ENCODE data around the gene CAPN3.
A peak's percentile ranks its signal among the peaks of the same experiment; 100 is the strongest.

CAPN3 gene

GRCh38 chr15:42385206-42385979, 26.1 kb downstream of the CAPN3 start:
- in situ Hi-C loops (cut with MboI; ENCODE audit: low pct_unique_long_range_greater_than_20kb, low sequenced_read_pairs) = no loop called here
- DNase-seq = peak; percentile 84

GRCh38 chr15:42385980-42386700, 26.8 kb downstream of the CAPN3 start:
- DNase-seq = peak; percentile 51
- in situ Hi-C loops (cut with MboI; ENCODE audit: low pct_unique_long_range_greater_than_20kb, low sequenced_read_pairs) = no loop called here

GRCh38 chr15:42387603-42388002, 28.3 kb downstream of the CAPN3 start:
- no peak for DNase-seq
- in situ Hi-C loops (cut with MboI; ENCODE audit: low pct_unique_long_range_greater_than_20kb, low sequenced_read_pairs) = no loop called here

GRCh38 chr15:42392309-42393024, 33.2 kb downstream of the CAPN3 start:
- DNase-seq = no peak
- in situ Hi-C loops (cut with MboI; ENCODE audit: low pct_unique_long_range_greater_than_20kb, low sequenced_read_pairs) = no loop called here

- no peak for DNase-seq
- in situ Hi-C loops (cut with MboI; ENCODE audit: low pct_unique_long_range_greater_than_20kb, low sequenced_read_pairs) = no loop called here
Measured at GRCh38 chr15:42394106-42394505, 34.8 kb downstream of the CAPN3 start.

- in situ Hi-C loops (cut with MboI; ENCODE audit: low pct_unique_long_range_greater_than_20kb, low sequenced_read_pairs) = no loop called here
Measured at GRCh38 chr15:42395838-42396237, 36.5 kb downstream of the CAPN3 start.

GRCh38 chr15:42401544-42402454, 42.5 kb downstream of the CAPN3 start:
- in situ Hi-C loops (cut with MboI; ENCODE audit: low pct_unique_long_range_greater_than_20kb, low sequenced_read_pairs) = no loop called here
- no peak for DNase-seq

More at GRCh38 chr15:42395838-42396237, 36.5 kb downstream of the CAPN3 start:
- DNase-seq = no peak

- in situ Hi-C loops (cut with MboI; ENCODE audit: low pct_unique_long_range_greater_than_20kb, low sequenced_read_pairs) = no loop called here
- peak; percentile 43 for DNase-seq
Measured at GRCh38 chr15:42402455-42403205, 43.3 kb downstream of the CAPN3 start.

- in situ Hi-C loops (cut with MboI; ENCODE audit: low pct_unique_long_range_greater_than_20kb, low sequenced_read_pairs) = no loop called here
- no peak for DNase-seq
Measured at GRCh38 chr15:42403389-42403788, 44.1 kb downstream of the CAPN3 start.

GRCh38 chr15:42404461-42405235, 45.3 kb downstream of the CAPN3 start:
- in situ Hi-C loops (cut with MboI; ENCODE audit: low pct_unique_long_range_greater_than_20kb, low sequenced_read_pairs) = no loop called here
- DNase-seq = no peak

- DNase-seq = no peak
- in situ Hi-C loops (cut with MboI; ENCODE audit: low pct_unique_long_range_greater_than_20kb, low sequenced_read_pairs) = no loop called here
Measured at GRCh38 chr15:42405863-42406482, 46.7 kb downstream of the CAPN3 start.

GRCh38 chr15:42408178-42408577, 48.9 kb downstream of the CAPN3 start:
- in situ Hi-C loops (cut with MboI; ENCODE audit: low pct_unique_long_range_greater_than_20kb, low sequenced_read_pairs) = no loop called here
- no peak for DNase-seq

- in situ Hi-C loops (cut with MboI; ENCODE audit: low pct_unique_long_range_greater_than_20kb, low sequenced_read_pairs) = no loop called here
- no peak for DNase-seq
Measured at GRCh38 chr15:42409011-42409410, 49.7 kb downstream of the CAPN3 start.

GRCh38 chr15:42411884-42412283, 52.6 kb downstream of the CAPN3 start:
- no peak for DNase-seq
- in situ Hi-C loops (cut with MboI; ENCODE audit: low pct_unique_long_range_greater_than_20kb, low sequenced_read_pairs) = no loop called here

GRCh38 chr15:42413920-42414319, 54.6 kb downstream of the CAPN3 start:
- in situ Hi-C loops (cut with MboI; ENCODE audit: low pct_unique_long_range_greater_than_20kb, low sequenced_read_pairs) = no loop called here
- DNase-seq = no peak

- DNase-seq = no peak
- in situ Hi-C loops (cut with MboI; ENCODE audit: low pct_unique_long_range_greater_than_20kb, low sequenced_read_pairs) = no loop called here
Measured at GRCh38 chr15:42419369-42419768, 60.1 kb downstream of the CAPN3 start.

- DNase-seq = no peak
- in situ Hi-C loops (cut with MboI; ENCODE audit: low pct_unique_long_range_greater_than_20kb, low sequenced_read_pairs) = no loop called here
Measured at GRCh38 chr15:42421376-42421775, 62.1 kb downstream of the CAPN3 start.

All from KBM-7 (cell line).